HCT116 (cell line): ENCODE measurements around the gene PC. TPM values are rescaled to one million over a fixed set of nuclear protein-coding genes. Genes with fewer than 3 reads are reported as not detected.
A peak's percentile ranks its signal among the peaks of the same experiment; 100 is the strongest.

Experiments used
- ATAC-seq: fragments of 200-7000 bp; cut with Tn5 transposase; 2 replicates; pipeline ENCODE4 v1.9.1; 2020; ENCODE audit warnings: mild to moderate bottlenecking, moderate library complexity
- BruUV-seq: library from RNA; stranded (reverse); fragments of 400-500 nt; replicated peaks from 2 replicates; lab custom pipeline; 2021; lab: Mats Ljungman, UMichigan
- CTCF ChIA-PET: fragments of 300-600 bp; sonication (Branson Sonifier 250); formaldehyde crosslinking; loops from one replicate; lab custom pipeline; 2021; ENCODE audit warnings: antibody characterized with exemption; lab: Charles Lee
- POLR2A ChIA-PET: fragments of 300-600, 350-600 bp; sonication (Branson Sonifier 250); formaldehyde crosslinking; loops from one replicate; lab custom pipeline; 2021; ENCODE audit warnings: antibody characterized with exemption; lab: Charles Lee
- RAD21 ChIA-PET, 2 experiments: fragments of 300-600 bp; sonication (Branson Sonifier 250); formaldehyde crosslinking; loops; one replicate each; lab custom pipeline; 2023; ENCODE audit warnings: low total read pairs in 2 of 2; ENCODE audit not compliant: uncharacterized antibody in 2 of 2, unreplicated experiment in 2 of 2, low non-redundant PET in 1 of 2; lab: Charles Lee
- DNase-seq: peaks from one replicate; pipeline ENCODE4 v3.0.0-alpha.2; 2010; ENCODE audit warnings: low read depth, low spot score
- H2AFZ ChIP-seq: fragments of 200-600 bp; shearing (Covaris generic), sonication (generic); 2 replicates; pipeline ENCODE4 v1.6.1; 2017; ENCODE audit warnings: low read depth, mixed run types, mixed read lengths, antibody characterized with exemption, low read length; ENCODE audit not compliant: poor library complexity, severe bottlenecking
- H3K27ac ChIP-seq: 2 replicates; pipeline ENCODE4 v1.5.1; 2012; ENCODE audit warnings: low read depth, low read length
- H3K27me3 ChIP-seq: fragments of 200-600 bp; sonication (generic); 2 replicates; pipeline ENCODE4 v1.6.1; 2016; ENCODE audit warnings: mixed run types, low read length, mixed read lengths; ENCODE audit not compliant: insufficient read depth
- H3K36me3 ChIP-seq, 2 experiments: fragments of 200-500 bp in 1 of 2; fragments of 200-600 bp in 1 of 2; sonication (Bioruptor generic) in 1 of 2; sonication (generic) in 1 of 2; 2 replicates each; pipeline versions ENCODE4 v1.5.1 to v1.6.1; 2014 to 2016; ENCODE audit warnings: low read length in 2 of 2, inconsistent platforms in 1 of 2, mixed read lengths in 1 of 2, mixed run types in 1 of 2; ENCODE audit not compliant: insufficient read depth in 2 of 2, control insufficient read depth in 1 of 2
- H3K4me1 ChIP-seq, 2 experiments: fragments of 200-600 bp in 1 of 2; sonication (generic) in 1 of 2; 2 replicates each; pipeline versions ENCODE4 v1.5.1 to v1.6.1; 2012 to 2017; ENCODE audit warnings: low read length in 2 of 2, inconsistent platforms in 1 of 2, mild to moderate bottlenecking in 1 of 2, mixed read lengths in 1 of 2, mixed run types in 1 of 2, moderate library complexity in 1 of 2; ENCODE audit not compliant: insufficient read depth in 2 of 2, control insufficient read depth in 1 of 2
- H3K4me2 ChIP-seq: fragments of 200-600 bp; sonication (generic); 2 replicates; pipeline ENCODE4 v1.6.1; 2017; ENCODE audit warnings: mixed run types, low read length, mixed read lengths
- H3K4me3 ChIP-seq, 2 experiments: fragments of 200-600 bp in 1 of 2; sonication (generic) in 1 of 2; replicated peaks in 1 of 2; 2 replicates each; pipeline ENCODE4 v1.5.1; 2011 to 2016; ENCODE audit warnings: low read length in 2 of 2, control low read depth in 1 of 2, low read depth in 1 of 2, mild to moderate bottlenecking in 1 of 2, mixed read lengths in 1 of 2, mixed run types in 1 of 2
- H3K79me2 ChIP-seq: fragments of 200-600 bp; sonication (generic); 2 replicates; pipeline ENCODE4 v1.6.1; 2017; ENCODE audit warnings: mild to moderate bottlenecking, mixed run types, low read length, moderate library complexity, mixed read lengths; ENCODE audit not compliant: insufficient read depth
- H3K9ac ChIP-seq: fragments of 200-600 bp; sonication (generic); 2 replicates; pipeline ENCODE4 v1.6.1; 2016; ENCODE audit warnings: low read length, mixed read lengths
- H3K9me2 ChIP-seq: fragments of 200-600 bp; sonication (generic), shearing (Covaris generic); 2 replicates; pipeline ENCODE4 v1.6.1; 2017; ENCODE audit warnings: mixed run types, mild to moderate bottlenecking, moderate library complexity; ENCODE audit not compliant: insufficient read depth
- H3K9me3 ChIP-seq, 2 experiments: fragments of 200-500 bp in 1 of 2; fragments of 200-600 bp in 1 of 2; sonication (Bioruptor generic) in 1 of 2; sonication (generic) in 1 of 2; 2 replicates each; pipeline ENCODE4 v1.6.1; 2014 to 2017; ENCODE audit warnings: low read length in 2 of 2, mixed read lengths in 2 of 2, inconsistent platforms in 1 of 2, low read depth in 1 of 2, mild to moderate bottlenecking in 1 of 2, mixed run types in 1 of 2, moderate library complexity in 1 of 2; ENCODE audit not compliant: control insufficient read depth in 1 of 2, insufficient read depth in 1 of 2
- H4K20me1 ChIP-seq: fragments of 200-600 bp; sonication (generic), shearing (Covaris generic); 2 replicates; pipeline ENCODE4 v1.6.1; 2017; ENCODE audit warnings: mixed run types, mild to moderate bottlenecking, moderate library complexity; ENCODE audit not compliant: insufficient read depth
- ATF3 ChIP-seq: IDR thresholded peaks from 2 replicates; pipeline ENCODE4 v1.6.1; 2012
- CTCF ChIP-seq, 3 experiments: fragments of 200-600 bp in 1 of 3; sonication (generic) in 1 of 3; IDR thresholded peaks in 2 of 3; conservative IDR thresholded peaks in 1 of 3; 2 replicates each; pipeline ENCODE4 v1.5.1; 2012 to 2017; ENCODE audit warnings: low read depth in 2 of 3, low read length in 2 of 3, antibody characterized with exemption in 1 of 3, borderline replicate concordance in 1 of 3, control low read depth in 1 of 3, mild to moderate bottlenecking in 1 of 3, mixed read lengths in 1 of 3, mixed run types in 1 of 3, moderate library complexity in 1 of 3; ENCODE audit not compliant: insufficient read depth in 1 of 3
- SRF ChIP-seq: IDR thresholded peaks from 2 replicates; pipeline ENCODE4 v1.6.1; 2012; ENCODE audit warnings: low read depth
- intact Hi-C: fragments of 100-400 bp; cut with micrococcal nuclease; formaldehyde crosslinking; loops from 2 replicates; pipeline ENCODE4 v1.10.0; 2022
- total RNA-seq: library from RNA; stranded (reverse); gene quantifications from one replicate; pipeline ENCODE4 v1.2.1, GENCODE V29; 2021; ENCODE audit not compliant: unreplicated experiment

The PC gene
- total RNA-seq, 1 experiment from 2014 or later: 24.1 TPM

GRCh38 chr11:66975405-66976027 lies 17.3 kb upstream of the PC start:
- no peaks in the 10 kb centered on the region for H3K27me3 ChIP-seq
- H3K4me2 ChIP-seq: peak overlapping the region; percentile 37; the same call in 1 of the 2 replicates
- ChIA-PET RAD21 (interaction anchor here (0.7 to 1.6 kb wide), 5 partner anchors 12 to 95 kb away, joined by 3 to 6 read pairs (median 4); no protein-coding TSS in a partner anchor), POLR2A (no interaction called here), CTCF (interaction anchor here (0.9 to 2.3 kb wide), 9 partner anchors 12 to 284 kb away, joined by 3 to 9 read pairs (median 5); partner anchors contain the start of gene RCE1)
- ATAC-seq (peak; percentile 10), DNase-seq (no peak)
- H3K4me1 ChIP-seq: peaks cover 8 to 43% of the 10 kb centered on the region in 2 experiments
- H3K27ac ChIP-seq: no peak overlapping the region; the same call in 1 of the 2 replicates
- H3K9ac ChIP-seq: no peak overlapping the region
- BruUV-seq: no TSS peak
- no peaks in the 10 kb centered on the region for H3K79me2 ChIP-seq
- no peak overlapping the region for H3K4me3 ChIP-seq
- no peak overlapping the region for H2AFZ ChIP-seq
- H3K9me2 ChIP-seq: no peaks in the 10 kb centered on the region
- no peaks in the 10 kb centered on the region for H3K36me3 ChIP-seq
- H4K20me1 ChIP-seq: no peaks in the 10 kb centered on the region
- intact Hi-C loops: loop anchor here (5.0 kb wide), 1 partner anchor 133 kb away; the partner anchor contains the start of gene RCE1
- H3K9me3 ChIP-seq: no peaks in the 10 kb centered on the region
- TF ChIP-seq ATF3 (no peak), CTCF (IDR thresholded peaks at IDR 0.05 in 2 of 3, conservative IDR thresholded peaks at IDR 0.05 in 1 of 3; ENCODE audit: borderline replicate concordance in 1 of 3, insufficient read depth in 1 of 3, low read depth in 2 of 3, low read length in 2 of 3) (no peak), SRF (no peak)
